Bronchial epithelial cell (primary cell): ENCODE data around the gene ACAD11. TPM values are rescaled to one million over a fixed set of nuclear protein-coding genes. Genes with fewer than 3 reads are reported as not detected.

Experiments used
- DNase-seq: peaks from one replicate; pipeline ENCODE4 v3.0.0-alpha.2; 2010; ENCODE audit warnings: low read depth
- FAIRE-seq: peaks from 2 replicates; lab custom pipeline; 2011; peaks lifted over from hg19 to GRCh38; lab: Jason Lieb, UNC
- H3K27me3 ChIP-seq: 2 replicates; pipeline ENCODE4 v1.5.1; 2011; ENCODE audit warnings: low read length; ENCODE audit not compliant: control insufficient read depth, insufficient read depth
- H3K36me3 ChIP-seq: 2 replicates; pipeline ENCODE4 v1.5.1; 2011; ENCODE audit warnings: low read length; ENCODE audit not compliant: control insufficient read depth, insufficient read depth
- H3K4me3 ChIP-seq: 2 replicates; pipeline ENCODE4 v1.5.1; 2011; ENCODE audit warnings: mild to moderate bottlenecking, low read depth, low read length, control low read depth
- total RNA-seq: library from RNA; depleted of rRNA; stranded (reverse); fragments of >200 nt; gene quantifications from 2 replicates; pipeline ENCODE4 v1.2.1, GENCODE V29; 2014
- TF ChIP-seq, protein P1 (sequence below): IDR thresholded peaks from 2 replicates; pipeline ENCODE4 v1.5.1; 2011; ENCODE audit warnings: mild to moderate bottlenecking, moderate library complexity, low read length, control low read depth, inconsistent platforms; ENCODE audit not compliant: insufficient read depth, severe bottlenecking

Gene ACAD11
- total RNA-seq, 1 donor from 2014 or later = 27.4 TPM

GRCh38 chr3:132555306-132556035 is 104.1 kb downstream of the ACAD11 start:
- FAIRE-seq (no peak), DNase-seq (no peak)
- Histone ChIP-seq H3K36me3 (no peaks in the 10 kb centered on the region), H3K4me3 (no peak overlapping the region), H3K27me3 (no peaks in the 10 kb centered on the region)
- TF ChIP-seq, protein P1, sequence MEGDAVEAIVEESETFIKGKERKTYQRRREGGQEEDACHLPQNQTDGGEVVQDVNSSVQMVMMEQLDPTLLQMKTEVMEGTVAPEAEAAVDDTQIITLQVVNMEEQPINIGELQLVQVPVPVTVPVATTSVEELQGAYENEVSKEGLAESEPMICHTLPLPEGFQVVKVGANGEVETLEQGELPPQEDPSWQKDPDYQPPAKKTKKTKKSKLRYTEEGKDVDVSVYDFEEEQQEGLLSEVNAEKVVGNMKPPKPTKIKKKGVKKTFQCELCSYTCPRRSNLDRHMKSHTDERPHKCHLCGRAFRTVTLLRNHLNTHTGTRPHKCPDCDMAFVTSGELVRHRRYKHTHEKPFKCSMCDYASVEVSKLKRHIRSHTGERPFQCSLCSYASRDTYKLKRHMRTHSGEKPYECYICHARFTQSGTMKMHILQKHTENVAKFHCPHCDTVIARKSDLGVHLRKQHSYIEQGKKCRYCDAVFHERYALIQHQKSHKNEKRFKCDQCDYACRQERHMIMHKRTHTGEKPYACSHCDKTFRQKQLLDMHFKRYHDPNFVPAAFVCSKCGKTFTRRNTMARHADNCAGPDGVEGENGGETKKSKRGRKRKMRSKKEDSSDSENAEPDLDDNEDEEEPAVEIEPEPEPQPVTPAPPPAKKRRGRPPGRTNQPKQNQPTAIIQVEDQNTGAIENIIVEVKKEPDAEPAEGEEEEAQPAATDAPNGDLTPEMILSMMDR = no peak

- peak; percentile 18 for DNase-seq
- Histone ChIP-seq H3K36me3 (no peaks in the 10 kb centered on the region), H3K27me3 (no peaks in the 10 kb centered on the region), H3K4me3 (no peak overlapping the region)
- TF ChIP-seq, protein P1 = no peak
- no peak for FAIRE-seq
Observed at GRCh38 chr3:132554437-132554836, 105.2 kb downstream of the ACAD11 start.

DNA sequence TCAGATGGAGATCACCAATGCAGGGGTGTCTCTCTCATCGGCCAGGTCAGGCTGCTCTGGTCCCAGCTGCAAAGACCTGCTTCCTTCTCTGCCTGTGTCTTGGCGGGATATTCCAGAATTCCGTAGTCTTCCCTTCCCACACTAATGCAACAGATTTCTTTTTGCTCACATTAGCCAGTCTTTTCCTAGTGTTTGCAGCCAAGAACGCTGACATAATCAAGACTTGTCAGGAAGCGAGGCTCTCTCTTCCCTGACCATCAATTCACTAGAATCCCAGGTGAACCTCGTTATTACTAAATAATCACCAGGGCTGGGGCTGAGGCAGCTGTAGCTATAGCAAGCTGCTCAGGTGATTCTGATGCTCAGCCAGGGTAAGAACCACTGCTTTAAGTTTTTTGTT is 105.8 kb downstream of the ACAD11 start:
- Histone ChIP-seq H3K27me3 (no peaks in the 10 kb centered on the region), H3K36me3 (no peaks in the 10 kb centered on the region), H3K4me3 (no peak overlapping the region)
- DNase-seq (no peak), FAIRE-seq (no peak)
- TF ChIP-seq, protein P1 = no peak

GRCh38 chr3:132550579-132551305 is 108.9 kb downstream of the ACAD11 start:
- no peak for DNase-seq
- H3K27me3 ChIP-seq = no peaks in the 10 kb centered on the region
- no peak overlapping the region for H3K4me3 ChIP-seq
- TF ChIP-seq, protein P1 = no peak
- no peak for FAIRE-seq
- H3K36me3 ChIP-seq = no peaks in the 10 kb centered on the region

DNA sequence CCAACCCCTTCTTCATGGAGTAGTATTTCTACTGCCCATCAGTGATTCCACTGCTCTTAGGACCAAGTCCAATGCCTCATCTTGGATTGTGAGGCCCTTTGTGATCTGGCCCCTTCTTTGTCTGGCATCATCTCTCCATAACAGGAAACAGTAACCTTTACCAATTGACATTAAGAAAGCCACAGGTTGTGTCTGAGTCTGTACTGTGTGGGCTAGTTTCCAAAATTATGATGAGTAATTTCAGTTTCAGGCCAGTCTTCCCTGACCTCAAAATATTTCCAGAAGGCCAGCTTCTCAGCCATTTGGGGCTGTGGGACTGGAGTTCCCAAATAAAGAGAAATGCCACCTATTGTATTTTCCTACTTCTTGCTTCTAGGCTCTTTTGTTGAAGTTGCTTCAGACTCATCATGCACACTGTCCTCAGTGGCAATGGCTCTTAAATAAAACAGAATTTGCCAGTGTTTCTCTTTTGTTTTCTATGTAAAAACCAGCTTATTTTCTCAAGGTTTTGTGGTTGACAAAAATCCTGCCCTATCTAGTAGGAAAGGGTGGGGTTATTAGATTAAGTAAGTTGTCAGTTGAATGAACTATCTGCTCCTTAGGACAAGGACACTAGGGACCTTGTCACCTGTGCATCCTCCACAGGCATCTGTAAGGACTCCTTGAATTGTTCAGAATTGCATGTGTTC is 109.6 kb downstream of the ACAD11 start:
- H3K27me3 ChIP-seq = no peaks in the 10 kb centered on the region
- TF ChIP-seq, protein P1 = no peak
- DNase-seq (peak; percentile 72), FAIRE-seq (no peak)
- no peak overlapping the region for H3K4me3 ChIP-seq
- no peaks in the 10 kb centered on the region for H3K36me3 ChIP-seq
